Caki2 (cell line): ENCODE data around the gene AMPD1. TPM values are rescaled to one million over a fixed set of nuclear protein-coding genes. Genes with fewer than 3 reads are reported as not detected.
A peak's percentile ranks its signal among the peaks of the same experiment; 100 is the strongest.

Source experiments
- DNase-seq: peaks from one replicate; pipeline ENCODE4 v3.0.0-alpha.2; 2015; ENCODE audit warnings: low read depth
- in situ Hi-C: cut with HindIII; loops from 2 replicates; pipeline ENCODE4 v1.10.0; 2016; ENCODE audit warnings: low sequenced_read_pairs, low pct_unique_long_range_greater_than_20kb, mixed read lengths
- total RNA-seq: library from RNA; depleted of rRNA; stranded (reverse); fragments of >200 nt; shearing (Covaris generic); gene quantifications from 2 replicates; pipeline ENCODE4 v1.2.3, GENCODE V29; 2014; ENCODE audit warnings: low replicate concordance; rRNA removed

AMPD1 gene
- not detected in 2 replicates for total RNA-seq

- in situ Hi-C loops = no loop called here
- no peak for DNase-seq
These were observed at the start of gene AMPD1 for GRCh38 chr1:114695430-114696058. Gene AMPD1 (minus strand): TSS chr1:114695546. CDS start chr1:114695471, 75 bp downstream.

- DNase-seq = no peak
- in situ Hi-C loops = no loop called here
These were observed 46.8 kb upstream of the AMPD1 start for GRCh38 chr1:114741963-114742746.

GRCh38 chr1:114740331-114740730 is 45.0 kb upstream of the AMPD1 start:
- in situ Hi-C loops = no loop called here

GRCh38 chr1:114737314-114737849 is 42.0 kb upstream of the AMPD1 start:
- no peak for DNase-seq
- in situ Hi-C loops = no loop called here

More at GRCh38 chr1:114740331-114740730, 45.0 kb upstream of the AMPD1 start:
- no peak for DNase-seq

- in situ Hi-C loops = no loop called here
- no peak for DNase-seq
These were observed 40.1 kb upstream of the AMPD1 start for GRCh38 chr1:114735479-114735878.

GRCh38 chr1:114729782-114730181 is 34.4 kb upstream of the AMPD1 start:
- DNase-seq = no peak
- in situ Hi-C loops = no loop called here

- in situ Hi-C loops = no loop called here
These were observed 33.2 kb upstream of the AMPD1 start for GRCh38 chr1:114728553-114728952.

GRCh38 chr1:114725230-114725629 is 29.9 kb upstream of the AMPD1 start:
- DNase-seq = no peak
- in situ Hi-C loops = no loop called here

More at GRCh38 chr1:114728553-114728952, 33.2 kb upstream of the AMPD1 start:
- no peak for DNase-seq

GRCh38 chr1:114723915-114724314 is 28.6 kb upstream of the AMPD1 start:
- DNase-seq = no peak
- in situ Hi-C loops = no loop called here

GRCh38 chr1:114723457-114723856 is 28.1 kb upstream of the AMPD1 start:
- no peak for DNase-seq
- in situ Hi-C loops = no loop called here

GRCh38 chr1:114720492-114720891 is 25.1 kb upstream of the AMPD1 start:
- in situ Hi-C loops = no loop called here
- no peak for DNase-seq

- DNase-seq = peak; percentile 22
- in situ Hi-C loops = no loop called here
These were observed 24.1 kb upstream of the AMPD1 start for GRCh38 chr1:114719424-114719787.

GRCh38 chr1:114718661-114719423 is 23.5 kb upstream of the AMPD1 start:
- in situ Hi-C loops = no loop called here
- DNase-seq = peak; percentile 26

- DNase-seq = peak; percentile 76
- in situ Hi-C loops = no loop called here
These were observed 21.2 kb upstream of the AMPD1 start, which contains the start of gene NRAS for GRCh38 chr1:114716304-114717170. Gene NRAS (minus strand): TSS chr1:114716771. CDS start chr1:114716160, 611 bp downstream.

GRCh38 chr1:114715952-114716303 is 20.6 kb upstream of the AMPD1 start:
- in situ Hi-C loops = no loop called here

GRCh38 chr1:114712977-114713376 is 17.6 kb upstream of the AMPD1 start:
- DNase-seq = no peak
- in situ Hi-C loops = no loop called here

More at GRCh38 chr1:114715952-114716303, 20.6 kb upstream of the AMPD1 start:
- DNase-seq = no peak

GRCh38 chr1:114710360-114710759 is 15.0 kb upstream of the AMPD1 start:
- in situ Hi-C loops = no loop called here
- no peak for DNase-seq

GRCh38 chr1:114707604-114708003 is 12.3 kb upstream of the AMPD1 start:
- DNase-seq = no peak
- in situ Hi-C loops = no loop called here
